Astrocyte (in vitro differentiated cells and primary cell): ENCODE data around the gene PLEKHM3. TPM values are rescaled to one million over a fixed set of nuclear protein-coding genes. Genes with fewer than 3 reads are reported as not detected.

ENCODE experiments used
- DNase-seq: peaks from one replicate; pipeline ENCODE4 v3.0.0-alpha.2; 2010; ENCODE audit warnings: low read depth
- FAIRE-seq: peaks from 2 replicates; lab custom pipeline; 2011; peaks lifted over from hg19 to GRCh38; lab: Jason Lieb, UNC
- H2AFZ ChIP-seq: 2 replicates; pipeline ENCODE4 v1.6.0; 2012; ENCODE audit warnings: low read depth, low read length, inconsistent platforms
- H3K27ac ChIP-seq: 2 replicates; pipeline ENCODE4 v1.5.1; 2011; ENCODE audit warnings: low read depth, low read length, inconsistent platforms
- H3K27me3 ChIP-seq: 2 replicates; pipeline ENCODE4 v1.6.0; 2011; ENCODE audit warnings: low read length, inconsistent platforms; ENCODE audit not compliant: insufficient read depth
- H3K36me3 ChIP-seq: 2 replicates; pipeline ENCODE4 v1.5.1; 2011; ENCODE audit warnings: low read length, inconsistent platforms; ENCODE audit not compliant: insufficient read depth
- H3K4me1 ChIP-seq: 2 replicates; pipeline ENCODE4 v1.5.1; 2011; ENCODE audit warnings: low read length, inconsistent platforms; ENCODE audit not compliant: insufficient read depth
- H3K4me2 ChIP-seq: 2 replicates; pipeline ENCODE4 v1.6.0; 2012; ENCODE audit warnings: low read length, inconsistent platforms
- H3K4me3 ChIP-seq: 2 replicates; pipeline ENCODE4 v1.5.1; 2011; ENCODE audit warnings: low read depth, mild to moderate bottlenecking, low read length, inconsistent platforms; ENCODE audit not compliant: insufficient read depth
- H3K79me2 ChIP-seq: 2 replicates; pipeline ENCODE4 v1.6.0; 2012; ENCODE audit warnings: mild to moderate bottlenecking, low read length, inconsistent platforms; ENCODE audit not compliant: insufficient read depth
- H3K9ac ChIP-seq: 2 replicates; pipeline ENCODE4 v1.6.0; 2012; ENCODE audit warnings: mild to moderate bottlenecking, low read length, inconsistent platforms
- H3K9me3 ChIP-seq: 2 replicates; pipeline ENCODE4 v1.5.1; 2012; ENCODE audit warnings: low read depth, mild to moderate bottlenecking, low read length, inconsistent platforms; ENCODE audit not compliant: insufficient read depth
- H4K20me1 ChIP-seq: 2 replicates; pipeline ENCODE4 v1.6.0; 2012; ENCODE audit warnings: low read length, inconsistent platforms; ENCODE audit not compliant: insufficient read depth
- H3K27ac Mint-ChIP-seq: one replicate; pipeline ENCODE4 v1.8.0; 2021; ENCODE audit warnings: mild to moderate bottlenecking, mixed read lengths; ENCODE audit not compliant: unreplicated experiment
- H3K27me3 Mint-ChIP-seq: one replicate; pipeline ENCODE4 v1.8.0; 2021; ENCODE audit warnings: low read depth, mixed read lengths; ENCODE audit not compliant: unreplicated experiment
- H3K36me3 Mint-ChIP-seq: one replicate; pipeline ENCODE4 v1.8.0; 2021; ENCODE audit warnings: low read depth, mixed read lengths; ENCODE audit not compliant: unreplicated experiment
- H3K4me1 Mint-ChIP-seq: one replicate; pipeline ENCODE4 v1.8.0; 2021; ENCODE audit warnings: low read depth, mixed read lengths; ENCODE audit not compliant: unreplicated experiment
- H3K4me3 Mint-ChIP-seq: one replicate; pipeline ENCODE4 v1.8.0; 2021; ENCODE audit warnings: mild to moderate bottlenecking, moderate library complexity, mixed read lengths; ENCODE audit not compliant: unreplicated experiment
- H3K9me3 Mint-ChIP-seq: one replicate; pipeline ENCODE4 v1.8.0; 2021; ENCODE audit warnings: mild to moderate bottlenecking, mixed read lengths; ENCODE audit not compliant: unreplicated experiment
- CTCF ChIP-seq: IDR thresholded peaks from 2 replicates; pipeline ENCODE4 v1.5.1; 2011; ENCODE audit warnings: low read depth, mild to moderate bottlenecking, inconsistent platforms, low read length, moderate library complexity; ENCODE audit not compliant: insufficient read depth
- EZH2 ChIP-seq: IDR thresholded peaks from 2 replicates; pipeline ENCODE4 v1.6.1; 2012; ENCODE audit warnings: mild to moderate bottlenecking, low read length, inconsistent platforms; ENCODE audit not compliant: insufficient read depth
- total RNA-seq: library from RNA; stranded (reverse); gene quantifications from 2 replicates; pipeline ENCODE4 v1.2.1, GENCODE V29; 2021

Gene PLEKHM3
- total RNA-seq, 1 donor from 2014 or later = 9.1 TPM

- H3K4me1 ChIP-seq = no peaks in the 10 kb centered on the region
- no peak for DNase-seq
- no peak for TF ChIP-seq EZH2
- no peak for TF ChIP-seq CTCF
Observed at GRCh38 chr2:207919164-207919919, 106.0 kb downstream of the PLEKHM3 start.

GRCh38 chr2:207914716-207915115, 110.6 kb downstream of the PLEKHM3 start:
- H3K36me3 Mint-ChIP-seq = peaks cover 9% of the 10 kb centered on the region
- H3K4me1 Mint-ChIP-seq = peaks cover 3% of the 10 kb centered on the region
- H3K27ac Mint-ChIP-seq = no peak overlapping the region
- H3K9me3 ChIP-seq = no peaks in the 10 kb centered on the region
- TF ChIP-seq CTCF (no peak), EZH2 (no peak)
- no peaks in the 10 kb centered on the region for H3K27me3 Mint-ChIP-seq
- no peaks in the 10 kb centered on the region for H3K27me3 ChIP-seq
- no peak overlapping the region for H3K4me3 ChIP-seq
- H2AFZ ChIP-seq = no peak overlapping the region
- FAIRE-seq (no peak), DNase-seq (no peak)
- no peaks in the 10 kb centered on the region for H3K9me3 Mint-ChIP-seq
- no peaks in the 10 kb centered on the region for H3K36me3 ChIP-seq
- H3K79me2 ChIP-seq = no peaks in the 10 kb centered on the region
- H3K9ac ChIP-seq = no peak overlapping the region
- no peak overlapping the region for H3K27ac ChIP-seq
- H3K4me1 ChIP-seq = no peaks in the 10 kb centered on the region
- no peaks in the 10 kb centered on the region for H4K20me1 ChIP-seq
- no peak overlapping the region for H3K4me2 ChIP-seq
- no peak overlapping the region for H3K4me3 Mint-ChIP-seq

More at GRCh38 chr2:207919164-207919919, 106.0 kb downstream of the PLEKHM3 start:
- Histone ChIP-seq H3K79me2 (no peaks in the 10 kb centered on the region), H4K20me1 (no peaks in the 10 kb centered on the region), H3K9ac (no peak overlapping the region), H3K4me3 (no peak overlapping the region), H3K4me2 (no peak overlapping the region), H3K9me3 (no peaks in the 10 kb centered on the region), H3K27ac (no peak overlapping the region), H3K27me3 (no peaks in the 10 kb centered on the region), H3K36me3 (no peaks in the 10 kb centered on the region), H2AFZ (no peak overlapping the region)
- no peak for FAIRE-seq
- no peaks in the 10 kb centered on the region for H3K9me3 Mint-ChIP-seq
- no peaks in the 10 kb centered on the region for H3K27me3 Mint-ChIP-seq
- no peaks in the 10 kb centered on the region for H3K4me1 Mint-ChIP-seq
- H3K27ac Mint-ChIP-seq = no peak overlapping the region
- H3K4me3 Mint-ChIP-seq = no peak overlapping the region
- H3K36me3 Mint-ChIP-seq = peaks cover 6% of the 10 kb centered on the region

- Histone ChIP-seq H4K20me1 (no peaks in the 10 kb centered on the region), H3K79me2 (no peaks in the 10 kb centered on the region), H3K27ac (no peak overlapping the region), H3K36me3 (no peaks in the 10 kb centered on the region), H3K4me2 (no peak overlapping the region), H2AFZ (no peak overlapping the region), H3K4me3 (no peak overlapping the region), H3K27me3 (no peaks in the 10 kb centered on the region), H3K9ac (no peak overlapping the region), H3K9me3 (no peaks in the 10 kb centered on the region), H3K4me1 (no peaks in the 10 kb centered on the region)
- FAIRE-seq = no peak
- TF ChIP-seq CTCF = no peak
- TF ChIP-seq EZH2 = no peak
- Mint-ChIP-seq H3K36me3 (peaks cover 9% of the 10 kb centered on the region), H3K27me3 (no peaks in the 10 kb centered on the region), H3K4me1 (peaks cover 3% of the 10 kb centered on the region), H3K4me3 (no peak overlapping the region), H3K9me3 (no peaks in the 10 kb centered on the region), H3K27ac (no peak overlapping the region)
- DNase-seq = no peak
Observed at GRCh38 chr2:207913772-207914358, 111.5 kb downstream of the PLEKHM3 start.
